ENCODE results near the gene AGTR1.

Gene AGTR1

DNA sequence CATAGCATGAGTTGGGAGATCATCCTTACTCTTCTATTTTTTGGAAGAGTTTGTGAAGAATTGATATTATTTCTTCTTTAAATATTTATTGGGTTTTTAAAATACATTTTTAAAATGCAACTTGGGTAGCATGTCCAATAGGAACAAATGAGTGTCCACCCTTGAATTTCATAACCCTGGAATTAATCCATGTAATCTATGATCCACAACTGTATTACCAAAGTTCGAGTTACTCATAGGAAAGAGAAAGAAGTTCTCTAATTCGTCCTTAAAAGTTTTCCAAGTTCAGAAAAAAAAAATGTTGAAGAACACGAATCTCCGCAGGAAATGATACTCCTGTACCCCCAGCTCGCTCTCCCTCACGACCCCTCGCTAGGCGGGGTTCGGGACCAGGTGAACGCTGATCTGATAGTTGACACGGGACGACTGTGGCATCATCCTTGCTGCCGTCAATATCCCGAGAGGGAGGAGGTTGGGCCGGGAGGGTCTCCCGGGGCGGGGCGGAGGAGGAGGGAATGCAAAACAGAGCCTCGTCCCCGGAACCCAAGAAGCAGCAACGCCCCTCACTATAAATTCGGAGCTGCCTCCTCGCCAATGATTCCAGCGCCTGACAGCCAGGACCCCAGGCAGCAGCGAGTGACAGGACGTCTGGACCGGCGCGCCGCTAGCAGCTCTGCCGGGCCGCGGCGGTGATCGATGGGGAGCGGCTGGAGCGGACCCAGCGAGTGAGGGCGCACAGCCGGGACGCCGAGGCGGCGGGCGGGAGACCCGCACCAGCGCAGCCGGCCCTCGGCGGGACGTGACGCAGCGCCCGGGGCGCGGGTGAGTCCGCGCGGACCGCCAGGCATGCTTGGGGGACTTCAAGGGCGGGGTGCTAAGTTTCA lies at the start of gene AGTR1:
Gene AGTR1 (plus strand): TSS at position 598 of the 884 bp plus-strand sequence. CDS start 43,133 bp downstream, outside the sequence.
- DNase-seq (ENCODE audit: low read depth): no peak

DNA sequence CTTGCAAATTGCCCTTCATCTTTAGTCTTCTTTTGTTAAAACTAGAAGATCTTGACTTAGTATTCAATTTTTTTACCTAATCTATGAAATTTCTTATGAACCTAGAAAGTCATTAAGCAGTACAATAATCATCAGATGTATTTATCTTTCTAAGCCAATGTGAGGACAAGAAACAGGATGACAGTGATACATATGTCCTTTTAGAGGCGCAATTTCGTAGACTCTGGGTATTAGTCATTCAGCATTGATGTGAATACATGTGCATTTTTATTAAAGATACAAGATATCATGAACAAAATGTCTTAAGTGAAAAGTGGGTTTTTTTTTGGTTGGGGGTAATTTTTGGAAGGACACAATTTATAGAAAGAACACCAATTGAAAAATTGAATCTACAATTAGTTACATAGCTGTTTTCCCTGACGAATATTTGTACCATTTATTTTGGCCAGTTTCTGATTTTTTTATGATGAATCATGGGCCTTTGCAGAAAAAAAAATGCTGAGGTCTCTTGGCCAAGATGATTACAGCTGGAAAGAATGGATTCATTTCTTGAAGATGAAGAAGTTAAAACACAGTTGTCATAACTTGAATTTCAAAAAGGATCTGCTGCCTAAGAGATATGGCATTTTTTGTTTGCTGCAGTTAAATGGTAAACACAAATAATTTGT lies 48.9 kb upstream of the AGTR1 start:
- DNase-seq (ENCODE audit: low read depth): peak; percentile 54

DNA sequence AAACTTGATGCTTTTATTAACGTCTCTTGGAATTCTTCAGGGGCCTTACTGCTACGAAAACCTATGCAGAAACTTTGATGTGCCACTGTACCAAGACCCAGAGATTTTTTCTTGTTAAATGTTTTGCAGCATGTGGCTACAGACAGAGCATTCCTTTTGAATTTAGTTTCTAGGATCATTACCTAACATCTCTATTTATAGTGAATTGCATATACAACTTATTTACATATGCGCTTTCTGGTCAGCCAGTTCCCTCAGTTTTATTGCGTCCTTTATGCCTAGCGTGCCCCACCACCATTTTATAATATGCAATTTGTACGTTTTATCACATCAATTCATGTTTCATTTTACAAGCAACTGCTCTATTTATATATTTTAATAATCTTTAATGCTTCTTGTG lies 46.2 kb upstream of the AGTR1 start:
- no peak for DNase-seq (ENCODE audit: low read depth)

DNA sequence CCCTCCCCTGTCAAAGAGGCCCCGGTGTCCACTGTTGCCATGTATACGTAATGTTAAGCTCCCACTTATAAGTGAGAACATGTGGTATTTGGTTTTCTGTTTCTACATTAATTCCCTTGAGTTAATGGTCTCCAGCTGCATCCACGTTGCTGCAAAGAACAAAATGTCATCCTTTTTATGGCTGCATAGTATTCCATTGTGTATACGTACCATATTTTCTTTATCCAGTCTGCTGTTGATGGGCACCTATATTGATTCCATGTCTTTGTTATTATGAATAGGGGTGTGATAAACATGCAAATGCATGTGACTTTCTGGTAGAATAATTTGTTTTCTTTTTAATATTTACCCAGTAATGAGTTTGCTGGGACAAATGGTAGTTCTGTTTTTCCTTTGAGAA lies 43.3 kb upstream of the AGTR1 start:
- no peak for DNase-seq (ENCODE audit: low read depth)

DNA sequence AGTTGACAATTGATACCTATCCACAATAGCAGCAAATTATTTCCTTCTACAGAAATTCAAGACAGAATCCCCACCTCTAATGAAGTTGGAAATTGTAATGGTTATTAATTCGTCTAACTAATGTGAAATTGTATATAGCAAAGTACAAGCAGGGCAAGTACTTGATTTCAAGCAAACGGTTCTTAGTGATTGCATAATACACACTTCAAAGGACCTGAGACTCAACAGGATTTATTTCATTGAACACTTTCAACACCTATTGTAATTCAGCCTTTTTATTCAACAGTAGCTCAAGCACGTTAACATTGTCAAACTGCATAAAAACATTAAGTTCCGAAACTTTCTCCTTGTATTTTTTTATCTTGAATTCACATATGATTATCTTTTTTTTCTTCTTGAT lies 40.2 kb upstream of the AGTR1 start:
- no peak for DNase-seq (ENCODE audit: low read depth)

DNA sequence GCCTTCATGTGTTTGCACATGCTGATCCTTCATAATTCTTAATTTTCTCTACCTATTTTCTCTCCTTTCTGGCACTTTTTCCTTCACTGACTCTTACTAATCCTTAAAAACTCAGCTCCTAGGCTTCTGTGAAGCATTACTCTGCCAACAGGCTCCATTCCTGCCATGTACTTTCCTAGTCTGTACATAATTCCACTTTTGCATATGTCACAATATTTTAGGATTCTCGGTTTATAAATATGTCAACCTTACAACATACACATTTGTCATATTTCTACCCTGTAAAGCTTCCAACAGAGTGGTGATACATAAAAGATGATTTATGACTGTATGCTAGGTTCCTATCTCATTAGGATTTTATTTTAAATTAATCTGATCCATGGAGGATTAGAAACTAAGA lies 38.2 kb upstream of the AGTR1 start:
- no peak for DNase-seq (ENCODE audit: low read depth)

DNA sequence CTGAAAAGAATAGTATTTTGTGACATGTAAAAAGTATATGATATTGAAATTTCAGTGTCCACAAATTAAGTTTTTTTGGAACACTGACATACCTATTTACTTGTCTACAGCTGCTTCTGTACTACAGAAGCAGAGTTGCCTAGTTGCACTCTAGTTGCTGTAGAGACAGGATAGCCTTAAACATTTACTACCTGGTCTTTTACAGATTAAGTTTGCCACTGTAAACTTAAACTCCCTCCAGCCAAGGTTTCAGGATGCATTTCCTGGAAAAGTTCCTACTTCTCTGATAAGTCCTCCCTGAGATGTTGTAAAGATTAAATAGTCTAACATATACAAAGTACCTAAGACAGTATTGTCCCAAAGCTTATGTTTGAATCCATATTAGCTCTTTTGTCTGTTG lies 17.4 kb upstream of the AGTR1 start:
- no peak for DNase-seq (ENCODE audit: low read depth)

DNA sequence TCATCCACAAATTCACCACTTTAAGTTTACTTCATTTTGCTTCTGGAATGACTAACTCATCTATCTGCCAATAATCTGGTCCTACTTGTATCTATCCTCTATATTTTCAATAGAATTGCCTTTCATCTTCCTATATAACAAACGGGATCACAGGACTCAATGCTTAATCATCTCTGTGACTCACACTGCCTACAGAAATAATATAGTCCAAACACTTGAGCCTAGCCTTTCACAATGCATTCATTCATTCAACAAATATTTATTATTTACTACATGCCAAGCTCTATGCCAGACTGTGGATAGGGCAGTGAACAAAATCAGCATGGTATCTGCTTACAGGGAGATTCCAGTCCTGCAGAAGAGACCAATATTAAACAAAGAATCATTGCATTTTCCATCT lies 16.6 kb upstream of the AGTR1 start:
- DNase-seq (ENCODE audit: low read depth): no peak

DNA sequence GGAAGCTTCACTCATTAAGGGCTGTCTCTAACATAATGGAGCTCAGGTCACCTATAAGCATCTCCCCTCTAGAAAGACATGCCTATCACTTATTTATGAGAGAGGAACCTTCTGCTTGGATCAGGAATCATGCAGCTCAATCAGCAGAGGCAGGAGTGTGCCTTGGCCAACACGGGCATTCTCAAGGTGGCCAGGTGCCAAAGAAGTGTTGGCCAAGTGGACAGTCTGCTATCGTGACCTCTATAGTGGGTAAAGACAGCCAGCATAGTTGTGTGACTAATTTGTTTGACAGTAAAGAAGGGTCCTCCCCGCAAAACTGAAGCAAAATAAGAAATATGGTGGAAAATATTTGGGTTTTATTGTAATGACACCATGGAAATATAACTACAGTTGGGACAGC lies 14.7 kb upstream of the AGTR1 start:
- DNase-seq (ENCODE audit: low read depth): no peak

DNA sequence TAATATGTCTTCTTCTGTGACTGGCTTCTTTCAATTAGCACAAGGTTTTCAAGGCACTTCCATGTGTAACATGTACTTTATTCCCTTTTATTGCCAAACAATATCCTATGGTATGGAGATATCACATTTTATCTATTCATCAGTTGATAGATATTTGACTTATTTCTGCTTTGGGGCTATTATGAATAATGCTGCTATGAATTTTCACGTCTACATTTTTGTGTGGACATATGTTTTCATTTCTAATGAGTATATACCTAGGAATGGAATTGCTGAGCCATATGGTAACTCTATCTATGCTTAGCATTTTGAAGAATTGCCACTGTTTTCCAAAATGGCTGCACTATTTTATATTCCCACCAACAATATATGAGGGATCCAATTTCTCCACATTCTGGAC lies 3.6 kb upstream of the AGTR1 start:
- DNase-seq (ENCODE audit: low read depth): no peak

DNA sequence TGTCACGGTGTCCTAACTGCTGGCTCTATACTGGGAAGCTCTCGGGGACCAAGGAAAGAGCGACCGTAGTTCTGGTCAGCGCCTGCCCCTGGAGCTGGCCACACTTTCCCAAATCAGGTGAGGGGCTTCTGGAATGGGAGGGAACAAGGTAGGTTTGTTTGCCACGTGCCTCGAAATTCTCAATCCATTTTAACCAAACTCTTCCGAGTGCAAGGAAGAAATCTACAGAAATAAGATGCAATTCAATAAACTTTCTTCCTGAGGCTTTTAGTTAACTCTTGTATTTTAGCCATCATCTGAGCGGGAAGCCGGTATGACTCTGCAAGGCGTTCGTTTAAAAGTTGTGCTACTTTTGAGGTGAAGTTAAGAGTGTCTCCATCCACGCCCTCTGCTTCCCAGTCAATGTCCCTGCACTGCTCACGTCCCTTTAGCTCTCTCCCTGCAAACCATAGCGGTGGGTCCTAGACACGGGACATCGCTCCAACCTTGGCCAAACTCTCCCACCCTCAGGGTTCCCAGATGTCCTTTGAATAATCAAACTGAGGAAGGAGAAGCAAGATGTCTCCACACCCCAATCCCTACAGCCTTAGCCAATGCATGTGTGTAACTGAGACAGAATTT lies 597 bp downstream of the AGTR1 start:
- DNase-seq (ENCODE audit: low read depth): no peak

DNA sequence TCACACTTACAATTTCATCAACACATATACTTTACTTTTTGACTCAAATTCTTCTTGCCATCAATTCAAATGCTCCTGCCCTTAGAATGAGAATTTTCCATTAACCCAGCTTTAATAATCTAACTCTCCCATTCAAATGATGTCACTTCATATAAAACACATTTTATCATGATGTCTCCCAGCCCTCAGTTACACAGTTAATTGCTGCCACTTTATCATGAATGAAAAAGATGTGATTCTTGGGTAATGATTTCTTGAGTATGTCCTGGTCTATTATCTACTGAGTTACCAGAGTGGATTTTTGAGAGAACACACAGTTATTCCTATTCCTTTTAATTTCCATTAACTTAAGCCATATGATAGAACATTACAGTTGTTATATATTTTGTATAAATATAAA lies 7.6 kb downstream of the AGTR1 start:
- DNase-seq (ENCODE audit: low read depth): no peak

DNA sequence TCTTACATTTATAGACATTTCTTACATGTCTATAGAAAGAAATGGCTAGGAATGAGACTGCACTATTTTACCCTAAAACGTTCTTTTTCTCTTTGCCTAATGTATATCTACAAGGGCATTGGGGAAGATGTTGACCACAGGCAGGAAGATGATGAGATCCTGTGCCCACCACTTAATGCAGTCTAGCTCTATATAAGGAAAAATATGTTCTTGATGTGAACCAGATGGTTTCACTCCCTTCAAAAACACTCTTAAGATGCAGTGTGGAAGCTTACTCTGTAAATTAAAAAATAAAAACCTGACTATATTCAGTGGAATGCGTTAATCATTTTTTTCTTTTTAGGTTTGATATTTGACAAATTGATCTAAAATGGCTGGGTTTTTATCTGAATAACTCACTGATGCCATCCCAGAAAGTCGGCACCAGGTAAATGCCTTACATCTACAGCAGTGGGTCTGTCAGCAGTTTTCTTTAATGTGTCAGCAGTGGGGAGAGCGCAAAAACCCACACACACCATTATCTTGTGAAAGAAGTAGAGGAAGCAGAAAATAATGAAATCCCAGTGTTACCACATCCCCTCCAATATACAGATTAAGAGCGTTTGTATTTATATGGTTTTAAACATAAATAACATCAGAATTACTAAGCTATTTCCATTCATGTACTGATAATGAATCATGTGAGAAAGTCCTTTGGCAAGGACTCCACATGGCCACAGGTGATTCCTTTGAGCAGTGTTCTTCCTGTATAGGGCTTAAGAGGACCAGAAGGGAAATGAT lies 10.1 kb downstream of the AGTR1 start:
- no peak for DNase-seq (ENCODE audit: low read depth)

DNA sequence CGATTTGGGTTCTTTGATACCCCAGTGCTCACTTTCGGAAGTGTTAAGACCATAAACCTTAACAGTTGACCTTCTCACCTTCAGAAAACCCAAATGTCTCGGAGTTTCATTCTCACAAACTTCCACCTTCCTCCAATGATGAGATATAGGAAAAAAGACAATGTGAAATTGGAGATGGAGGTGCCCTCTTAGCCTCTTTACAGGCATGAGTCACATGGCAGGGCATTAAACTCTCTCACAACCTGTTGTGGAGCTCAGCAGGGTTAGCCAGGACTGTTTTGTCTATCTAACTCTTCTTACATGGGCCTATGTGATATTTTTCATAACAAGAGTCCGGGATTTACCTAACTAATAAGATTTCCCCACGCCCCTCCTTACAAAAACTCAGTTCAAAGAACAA lies 10.7 kb downstream of the AGTR1 start:
- no peak for DNase-seq (ENCODE audit: low read depth)

DNA sequence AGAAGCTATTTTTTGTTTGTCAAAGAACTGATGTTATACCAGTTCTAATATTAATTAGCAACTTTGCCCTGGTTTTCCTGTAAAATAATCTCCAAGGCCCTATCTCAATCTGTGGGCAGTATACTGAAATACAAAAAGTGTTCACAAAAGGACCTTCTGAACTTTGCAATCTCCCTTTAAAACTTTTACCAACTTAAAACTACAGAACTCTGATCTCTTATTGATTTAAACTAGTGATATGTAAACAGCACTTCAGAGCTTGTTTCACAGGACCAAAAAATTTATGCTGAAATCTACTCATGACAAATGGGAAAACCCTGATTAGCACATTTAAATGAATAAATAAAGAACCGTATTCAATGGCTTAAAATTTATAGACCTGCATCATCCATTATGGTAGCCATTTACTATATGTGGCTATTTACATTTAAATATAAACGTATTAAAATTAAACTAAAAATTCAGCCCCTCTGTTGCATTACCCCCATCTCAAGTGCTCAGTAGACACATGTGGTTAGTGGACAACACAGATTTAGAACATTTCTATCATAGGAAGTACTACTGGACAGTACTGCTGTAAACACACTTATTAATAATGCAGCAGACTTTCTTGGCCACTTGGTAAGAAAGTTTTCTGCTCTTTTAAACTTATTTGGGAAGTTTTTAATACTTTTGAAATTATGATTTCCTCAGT lies 12.0 kb downstream of the AGTR1 start:
- no peak for DNase-seq (ENCODE audit: low read depth)

DNA sequence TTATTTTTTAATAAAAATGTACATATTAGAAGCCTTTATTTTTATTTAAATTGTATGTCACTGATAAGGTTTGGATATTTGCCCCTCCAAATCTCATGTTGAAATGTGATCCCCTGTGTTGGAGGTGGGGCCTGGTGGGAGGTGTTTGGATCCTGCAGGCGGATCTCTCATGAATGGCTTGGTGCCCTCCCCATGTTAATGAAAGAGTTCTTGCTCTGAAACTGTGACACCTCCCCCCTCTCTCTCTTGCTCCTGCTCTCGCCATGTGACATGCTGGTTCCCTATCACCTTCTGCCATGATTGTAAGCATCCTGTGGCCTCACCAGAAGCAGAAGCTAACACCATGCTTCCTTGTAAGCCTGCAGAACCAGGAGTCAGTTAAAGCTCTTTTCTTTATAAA lies 13.0 kb downstream of the AGTR1 start:
- no peak for DNase-seq (ENCODE audit: low read depth)

DNA sequence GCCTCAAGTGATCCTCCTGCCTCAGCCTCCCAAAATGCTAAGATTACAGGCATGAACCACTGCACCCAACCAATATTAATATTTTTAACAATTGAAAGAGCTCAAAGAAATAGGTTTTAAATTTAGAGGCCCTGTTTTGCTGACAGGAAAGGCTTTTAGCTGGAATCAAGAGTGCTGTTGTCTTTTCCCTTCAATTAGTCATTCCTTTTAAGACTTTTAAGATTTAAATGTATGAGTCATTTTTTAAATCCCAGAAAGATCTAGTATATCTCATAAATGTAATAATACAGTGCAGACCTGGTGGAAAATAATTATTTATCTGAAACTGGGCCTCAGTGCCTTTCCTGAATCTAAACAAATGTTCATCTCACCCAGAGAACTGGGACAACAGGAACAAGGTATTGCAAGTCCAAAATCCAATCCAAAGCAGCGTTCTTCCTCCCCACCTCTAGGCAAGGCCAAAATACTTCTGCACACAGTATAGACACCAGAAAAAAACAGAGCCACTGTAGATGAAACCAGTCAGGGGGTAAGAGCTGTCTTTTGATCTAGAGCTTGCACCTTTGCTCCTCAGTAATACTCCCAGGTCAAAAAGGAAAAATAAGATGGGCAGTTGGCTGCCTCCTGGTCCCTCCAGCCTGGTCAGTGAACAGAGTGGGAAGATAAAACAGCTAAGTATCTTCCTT lies 14.4 kb downstream of the AGTR1 start:
- no peak for DNase-seq (ENCODE audit: low read depth)

DNA sequence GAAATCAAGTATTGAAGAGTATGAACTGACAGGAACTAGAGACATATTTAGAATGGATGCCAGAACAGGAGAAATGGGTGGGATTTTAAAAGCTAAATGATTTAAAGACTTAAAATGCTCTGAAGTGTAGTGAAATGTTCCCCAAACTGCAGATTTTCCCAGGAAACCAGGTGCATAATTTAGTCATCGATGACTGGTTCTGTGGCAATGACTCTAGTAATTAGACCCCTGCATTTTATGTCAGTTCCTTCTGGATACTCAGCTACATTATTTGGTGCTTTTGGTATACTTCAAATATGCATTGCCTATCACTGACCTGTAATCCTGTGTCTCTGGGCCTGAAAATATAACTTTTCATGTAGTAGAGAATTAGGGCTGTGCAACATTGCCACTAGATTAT lies 16.8 kb downstream of the AGTR1 start:
- no peak for DNase-seq (ENCODE audit: low read depth)

DNA sequence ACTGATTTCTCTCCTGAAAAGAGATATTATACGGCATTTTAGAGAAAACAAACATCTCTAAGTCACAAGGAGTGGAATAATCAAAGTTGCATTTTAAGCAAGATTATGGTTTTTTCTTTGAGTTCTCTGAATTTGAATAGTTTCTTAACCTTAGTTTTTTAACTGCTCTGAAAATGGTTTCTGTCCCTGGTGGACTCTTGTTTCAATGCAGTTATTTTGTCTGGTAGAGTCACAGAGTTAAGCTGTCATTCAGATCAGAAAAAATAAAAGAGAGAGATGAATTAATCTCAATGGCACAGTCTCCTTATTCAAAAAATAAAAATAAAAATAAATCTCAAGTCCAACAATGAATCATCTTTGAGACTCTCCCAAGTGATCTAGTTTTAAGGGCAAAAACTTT lies 19.0 kb downstream of the AGTR1 start:
- no peak for DNase-seq (ENCODE audit: low read depth)

DNA sequence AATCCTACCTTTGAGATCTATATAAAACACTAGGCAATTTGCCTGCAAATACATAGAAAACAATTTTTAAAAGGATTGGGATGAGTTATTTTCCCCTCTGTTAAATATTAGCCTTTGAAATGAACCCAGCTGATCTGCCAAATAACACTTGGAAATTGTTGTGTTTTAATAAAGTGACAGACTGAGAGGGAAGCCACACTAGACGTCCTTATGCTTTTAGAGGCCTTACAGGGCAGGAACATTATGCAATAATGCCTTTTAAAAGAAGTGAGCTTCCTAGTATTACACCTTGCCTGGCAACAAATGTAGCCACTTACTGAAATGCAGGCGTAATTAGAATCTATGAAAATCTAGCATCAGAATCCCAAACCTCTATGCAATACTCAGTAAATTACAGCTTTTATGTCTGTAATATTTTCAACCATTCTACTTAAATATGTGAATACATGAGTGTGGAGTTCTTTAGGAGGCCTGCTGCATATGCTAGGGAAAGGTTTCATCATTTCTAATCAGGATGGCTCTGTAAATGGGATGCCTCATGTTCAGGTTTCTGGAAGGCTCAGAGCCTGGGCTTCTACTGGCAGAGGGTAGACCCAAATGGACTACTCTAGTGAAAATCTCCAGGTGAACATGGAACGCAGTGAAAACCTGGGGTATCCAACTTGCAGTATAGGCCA lies 20.3 kb downstream of the AGTR1 start:
- DNase-seq (ENCODE audit: low read depth): no peak
